ENCODE data around the gene RPS6KB1.
"Not testable (repeated sequence)": the region's sequence is repeated elsewhere in the genome, so short reads cannot be mapped to it uniquely, and the experiment has no call there.

DNA sequence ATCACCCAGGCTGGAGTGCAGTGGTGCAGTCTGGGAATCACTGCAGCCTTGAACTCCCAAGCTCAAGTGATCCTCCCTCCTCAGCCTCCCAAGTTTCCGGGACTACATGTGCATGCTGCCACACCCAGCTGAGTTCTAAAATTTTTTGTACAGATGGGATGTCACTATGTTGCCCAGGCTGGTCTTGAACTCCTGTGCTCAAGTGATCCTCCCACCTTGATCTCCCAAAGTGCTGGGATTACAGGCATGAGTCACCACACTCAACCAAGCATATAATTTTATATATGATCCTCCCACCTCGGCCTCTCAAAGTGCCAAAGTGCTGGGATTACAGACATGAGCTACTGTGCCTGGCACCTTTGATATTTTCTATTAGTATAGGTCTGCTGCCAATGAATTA, 78.8 kb downstream of the RPS6KB1 start:
- TF ChIP-seq EZH2phosphoT487 (IDR thresholded peaks at IDR 0.05; ENCODE audit: borderline replicate concordance, low read depth, low read length), result not testable (repeated sequence)
- TF ChIP-seq, protein P1, sequence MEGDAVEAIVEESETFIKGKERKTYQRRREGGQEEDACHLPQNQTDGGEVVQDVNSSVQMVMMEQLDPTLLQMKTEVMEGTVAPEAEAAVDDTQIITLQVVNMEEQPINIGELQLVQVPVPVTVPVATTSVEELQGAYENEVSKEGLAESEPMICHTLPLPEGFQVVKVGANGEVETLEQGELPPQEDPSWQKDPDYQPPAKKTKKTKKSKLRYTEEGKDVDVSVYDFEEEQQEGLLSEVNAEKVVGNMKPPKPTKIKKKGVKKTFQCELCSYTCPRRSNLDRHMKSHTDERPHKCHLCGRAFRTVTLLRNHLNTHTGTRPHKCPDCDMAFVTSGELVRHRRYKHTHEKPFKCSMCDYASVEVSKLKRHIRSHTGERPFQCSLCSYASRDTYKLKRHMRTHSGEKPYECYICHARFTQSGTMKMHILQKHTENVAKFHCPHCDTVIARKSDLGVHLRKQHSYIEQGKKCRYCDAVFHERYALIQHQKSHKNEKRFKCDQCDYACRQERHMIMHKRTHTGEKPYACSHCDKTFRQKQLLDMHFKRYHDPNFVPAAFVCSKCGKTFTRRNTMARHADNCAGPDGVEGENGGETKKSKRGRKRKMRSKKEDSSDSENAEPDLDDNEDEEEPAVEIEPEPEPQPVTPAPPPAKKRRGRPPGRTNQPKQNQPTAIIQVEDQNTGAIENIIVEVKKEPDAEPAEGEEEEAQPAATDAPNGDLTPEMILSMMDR (conservative IDR thresholded peaks at IDR 0.05; ENCODE audit: low read length), result not testable (repeated sequence)
